Measurements from ENCODE around the gene C9orf152.

Gene C9orf152

DNA sequence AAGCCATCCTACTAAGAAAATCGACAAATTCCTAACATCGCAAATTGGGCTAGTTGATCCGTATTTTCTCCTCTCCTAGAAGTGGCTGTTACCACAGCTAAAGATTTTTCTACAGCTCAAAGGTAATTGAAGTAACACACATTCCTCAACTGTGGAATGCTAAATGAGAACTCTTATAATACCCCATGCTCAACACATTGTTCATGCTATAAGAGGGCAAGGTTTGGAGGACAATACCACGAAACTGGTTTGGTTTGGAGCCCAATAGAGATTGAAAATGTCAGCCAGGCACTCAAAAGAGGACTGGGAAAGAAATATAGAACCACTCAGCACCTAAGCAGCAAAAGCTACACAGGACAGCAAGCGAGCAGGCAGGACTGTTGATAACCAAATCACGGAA, 38.3 kb upstream of the C9orf152 start:
- TF ChIP-seq, protein P1, sequence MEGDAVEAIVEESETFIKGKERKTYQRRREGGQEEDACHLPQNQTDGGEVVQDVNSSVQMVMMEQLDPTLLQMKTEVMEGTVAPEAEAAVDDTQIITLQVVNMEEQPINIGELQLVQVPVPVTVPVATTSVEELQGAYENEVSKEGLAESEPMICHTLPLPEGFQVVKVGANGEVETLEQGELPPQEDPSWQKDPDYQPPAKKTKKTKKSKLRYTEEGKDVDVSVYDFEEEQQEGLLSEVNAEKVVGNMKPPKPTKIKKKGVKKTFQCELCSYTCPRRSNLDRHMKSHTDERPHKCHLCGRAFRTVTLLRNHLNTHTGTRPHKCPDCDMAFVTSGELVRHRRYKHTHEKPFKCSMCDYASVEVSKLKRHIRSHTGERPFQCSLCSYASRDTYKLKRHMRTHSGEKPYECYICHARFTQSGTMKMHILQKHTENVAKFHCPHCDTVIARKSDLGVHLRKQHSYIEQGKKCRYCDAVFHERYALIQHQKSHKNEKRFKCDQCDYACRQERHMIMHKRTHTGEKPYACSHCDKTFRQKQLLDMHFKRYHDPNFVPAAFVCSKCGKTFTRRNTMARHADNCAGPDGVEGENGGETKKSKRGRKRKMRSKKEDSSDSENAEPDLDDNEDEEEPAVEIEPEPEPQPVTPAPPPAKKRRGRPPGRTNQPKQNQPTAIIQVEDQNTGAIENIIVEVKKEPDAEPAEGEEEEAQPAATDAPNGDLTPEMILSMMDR (IDR thresholded peaks at IDR 0.05; ENCODE audit: unreplicated experiment in 3 of 3) = no peak
- H3K4me3 Mint-ChIP-seq = no peak overlapping the region
- H3K27me3 Mint-ChIP-seq (ENCODE audit: low read depth) = no peaks in the 10 kb centered on the region
- no peaks in the 10 kb centered on the region for H3K9me3 Mint-ChIP-seq
- H3K27ac Mint-ChIP-seq = no peak overlapping the region
- no peaks in the 10 kb centered on the region for H3K4me1 Mint-ChIP-seq
- peaks cover 50% of the 10 kb centered on the region for H3K36me3 Mint-ChIP-seq (ENCODE audit: low read depth)

DNA sequence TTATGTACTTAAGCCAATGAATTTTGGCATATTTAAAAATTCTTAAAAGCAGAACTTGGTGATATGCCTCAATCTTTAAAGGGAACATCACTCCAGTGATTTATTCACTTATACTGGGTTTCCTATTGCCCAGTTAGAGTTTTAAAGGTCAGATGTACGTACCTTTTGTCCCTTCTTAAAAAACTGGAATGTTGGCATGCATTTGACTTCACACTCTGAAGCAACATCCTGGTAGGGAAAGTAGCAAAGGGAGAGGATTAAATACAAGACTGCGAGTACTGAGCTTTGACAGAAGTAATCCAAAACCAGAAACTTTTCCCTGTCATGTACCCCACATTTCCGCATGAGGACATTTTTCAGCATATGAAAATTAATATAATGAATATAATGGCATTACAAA, 36.7 kb upstream of the C9orf152 start:
- no peaks in the 10 kb centered on the region for H3K9me3 Mint-ChIP-seq
- no peaks in the 10 kb centered on the region for H3K4me1 Mint-ChIP-seq
- no peak overlapping the region for H3K4me3 Mint-ChIP-seq
- H3K27ac Mint-ChIP-seq = no peak overlapping the region
- peaks cover 40% of the 10 kb centered on the region for H3K36me3 Mint-ChIP-seq (ENCODE audit: low read depth)
- no peaks in the 10 kb centered on the region for H3K27me3 Mint-ChIP-seq (ENCODE audit: low read depth)
- TF ChIP-seq, protein P1 (IDR thresholded peaks at IDR 0.05; ENCODE audit: unreplicated experiment in 3 of 3) = no peak

DNA sequence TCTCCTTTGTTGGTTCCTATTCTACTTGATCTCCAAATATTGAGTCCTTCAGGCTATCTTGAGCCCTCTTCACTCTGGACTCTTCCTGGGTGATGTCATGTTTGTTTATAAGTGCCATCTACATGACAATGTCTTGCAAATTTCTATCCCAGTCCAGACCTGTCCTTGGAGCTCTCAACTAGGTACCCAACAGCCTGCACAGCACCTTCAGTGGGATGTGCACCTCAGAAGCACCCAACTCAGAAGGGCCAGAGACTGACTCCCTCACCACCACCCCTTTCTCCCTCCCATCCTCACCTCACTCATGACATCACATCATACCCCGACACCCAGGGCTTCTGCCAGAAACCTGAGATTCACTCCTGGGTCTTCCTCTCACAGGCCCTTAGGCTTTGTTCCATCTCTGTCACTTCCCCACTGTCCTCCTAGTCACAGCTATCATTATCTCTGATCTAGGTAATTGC, 33.9 kb upstream of the C9orf152 start:
- TF ChIP-seq, protein P1 (IDR thresholded peaks at IDR 0.05; ENCODE audit: unreplicated experiment in 3 of 3) = no peak
- Mint-ChIP-seq H3K36me3 (ENCODE audit: low read depth) (peaks cover 22% of the 10 kb centered on the region), H3K4me3 (no peak overlapping the region), H3K27me3 (ENCODE audit: low read depth) (no peaks in the 10 kb centered on the region), H3K4me1 (no peaks in the 10 kb centered on the region), H3K27ac (no peak overlapping the region), H3K9me3 (no peaks in the 10 kb centered on the region)

DNA sequence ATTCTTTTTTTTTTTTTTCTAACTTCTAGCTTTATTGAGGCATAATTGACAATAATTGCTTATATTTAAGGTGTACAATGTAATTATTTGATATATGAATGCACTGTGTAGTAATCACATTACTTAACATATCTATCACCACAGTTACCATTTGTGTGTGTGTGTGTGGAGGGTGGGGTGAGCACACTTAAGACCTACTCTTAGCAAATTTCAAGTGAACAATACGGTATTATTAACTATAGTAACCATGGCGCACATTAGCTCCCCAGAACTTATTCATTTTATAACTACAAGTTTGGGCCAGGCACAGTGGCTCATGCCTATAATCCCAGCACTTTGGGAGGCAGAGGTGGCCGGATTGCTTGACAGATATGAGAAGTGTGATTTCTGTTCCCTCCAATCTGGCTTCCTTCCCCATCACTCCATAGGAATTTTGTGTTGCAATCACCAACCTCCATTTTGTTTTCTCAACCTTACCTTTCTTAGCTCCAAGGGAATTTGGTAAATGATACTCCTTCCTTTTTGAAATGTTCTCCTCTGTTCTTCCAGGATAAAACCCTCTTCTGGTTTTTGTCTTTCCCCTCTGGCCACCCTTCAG, 33.4 kb upstream of the C9orf152 start:
- peaks cover 20% of the 10 kb centered on the region for H3K36me3 Mint-ChIP-seq (ENCODE audit: low read depth)

DNA sequence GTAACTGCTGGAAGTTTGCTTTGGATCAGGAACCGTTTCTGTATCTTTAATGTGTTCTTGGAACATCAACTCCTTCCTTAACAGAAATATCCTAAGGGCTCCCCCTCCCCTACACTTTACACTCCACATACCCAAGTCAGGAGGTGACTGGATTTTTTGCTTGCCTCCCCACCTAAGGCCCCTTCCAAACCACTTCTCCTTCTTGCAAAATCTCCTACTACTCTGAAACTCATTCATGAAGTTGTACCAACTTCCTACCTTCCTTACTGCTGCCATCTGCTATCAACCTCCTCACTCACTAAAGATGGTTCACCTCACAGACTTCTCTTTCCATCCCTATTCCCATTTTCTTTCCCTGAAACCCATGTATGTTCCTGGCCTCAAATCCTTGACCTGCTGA, 32.2 kb upstream of the C9orf152 start:
- Mint-ChIP-seq H3K9me3 (peaks cover 7% of the 10 kb centered on the region), H3K27me3 (ENCODE audit: low read depth) (no peaks in the 10 kb centered on the region), H3K27ac (no peak overlapping the region), H3K4me1 (no peaks in the 10 kb centered on the region), H3K4me3 (no peak overlapping the region), H3K36me3 (ENCODE audit: low read depth) (peaks cover 18% of the 10 kb centered on the region)
- TF ChIP-seq, protein P1 (IDR thresholded peaks at IDR 0.05; ENCODE audit: unreplicated experiment in 3 of 3) = no peak

More for the DNA sequence above, 33.4 kb upstream of the C9orf152 start:
- Mint-ChIP-seq H3K27me3 (ENCODE audit: low read depth) (no peaks in the 10 kb centered on the region), H3K4me3 (no peak overlapping the region), H3K9me3 (peaks cover 3% of the 10 kb centered on the region), H3K4me1 (no peaks in the 10 kb centered on the region), H3K27ac (no peak overlapping the region)
- TF ChIP-seq, protein P1 (IDR thresholded peaks at IDR 0.05; ENCODE audit: unreplicated experiment in 3 of 3) = no peak

DNA sequence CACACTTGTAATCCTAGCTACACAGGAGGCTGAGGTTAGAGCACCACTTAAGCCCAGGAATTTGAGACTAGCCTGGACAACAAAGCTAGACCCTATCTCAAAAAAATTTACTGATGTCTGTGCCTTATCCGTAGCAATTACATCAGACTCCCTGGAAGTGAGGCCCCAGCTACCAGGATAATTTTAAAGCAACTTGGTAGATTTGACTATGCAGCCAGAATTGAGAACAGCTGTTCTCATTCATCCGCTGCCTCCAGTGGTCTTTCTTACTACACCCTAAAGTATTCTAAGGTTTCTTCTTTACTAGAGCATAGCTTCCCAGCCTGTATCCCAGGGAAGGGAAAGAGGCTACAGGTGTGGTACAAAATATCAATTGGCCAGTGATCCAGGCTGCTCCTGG, 20.4 kb upstream of the C9orf152 start:
- Mint-ChIP-seq H3K27ac (no peak overlapping the region), H3K27me3 (ENCODE audit: low read depth) (peaks cover 4% of the 10 kb centered on the region), H3K4me1 (no peaks in the 10 kb centered on the region), H3K4me3 (no peak overlapping the region), H3K36me3 (ENCODE audit: low read depth) (no peaks in the 10 kb centered on the region), H3K9me3 (peaks cover 10% of the 10 kb centered on the region)
- TF ChIP-seq, protein P1 (IDR thresholded peaks at IDR 0.05; ENCODE audit: unreplicated experiment in 3 of 3) = no peak
